PC-3 (cell line): Measurements from ENCODE around the gene ZNHIT1.

Source experiments
- EZH2 ChIP-seq: fragments of 300-600 bp; sonication (generic); IDR thresholded peaks from one replicate; pipeline ENCODE4 v1.6.1; 2017; ENCODE audit warnings: antibody characterized with exemption, mild to moderate bottlenecking, low read length; ENCODE audit not compliant: unreplicated experiment
- EZH2phosphoT487 ChIP-seq: fragments of 300-600 bp; sonication (generic); IDR thresholded peaks from 2 replicates; pipeline ENCODE4 v1.6.1; 2018; ENCODE audit warnings: mild to moderate bottlenecking, antibody characterized with exemption, low read length, borderline replicate concordance
- TF ChIP-seq, protein P1 (sequence below): fragments of 300-600 bp; sonication (generic); conservative IDR thresholded peaks from 2 replicates; pipeline ENCODE4 v1.5.1; 2017; ENCODE audit warnings: antibody characterized with exemption, low read depth, mild to moderate bottlenecking, low read length

DNA sequence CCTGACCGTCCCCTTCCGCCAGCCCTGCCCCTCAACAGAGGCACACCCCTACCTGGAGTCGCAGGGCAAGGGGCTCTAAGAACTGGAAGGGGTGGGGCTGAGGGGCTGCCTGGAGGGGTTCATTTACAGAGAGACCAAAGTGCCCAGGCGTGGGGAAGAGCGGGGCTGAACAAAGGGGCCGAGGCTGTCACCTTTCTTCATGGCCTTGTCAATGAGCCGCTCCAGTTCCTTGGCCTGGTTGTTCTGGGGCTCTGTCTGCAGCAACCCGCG, 21.9 kb downstream of the ZNHIT1 start:
- TF ChIP-seq, protein P1, sequence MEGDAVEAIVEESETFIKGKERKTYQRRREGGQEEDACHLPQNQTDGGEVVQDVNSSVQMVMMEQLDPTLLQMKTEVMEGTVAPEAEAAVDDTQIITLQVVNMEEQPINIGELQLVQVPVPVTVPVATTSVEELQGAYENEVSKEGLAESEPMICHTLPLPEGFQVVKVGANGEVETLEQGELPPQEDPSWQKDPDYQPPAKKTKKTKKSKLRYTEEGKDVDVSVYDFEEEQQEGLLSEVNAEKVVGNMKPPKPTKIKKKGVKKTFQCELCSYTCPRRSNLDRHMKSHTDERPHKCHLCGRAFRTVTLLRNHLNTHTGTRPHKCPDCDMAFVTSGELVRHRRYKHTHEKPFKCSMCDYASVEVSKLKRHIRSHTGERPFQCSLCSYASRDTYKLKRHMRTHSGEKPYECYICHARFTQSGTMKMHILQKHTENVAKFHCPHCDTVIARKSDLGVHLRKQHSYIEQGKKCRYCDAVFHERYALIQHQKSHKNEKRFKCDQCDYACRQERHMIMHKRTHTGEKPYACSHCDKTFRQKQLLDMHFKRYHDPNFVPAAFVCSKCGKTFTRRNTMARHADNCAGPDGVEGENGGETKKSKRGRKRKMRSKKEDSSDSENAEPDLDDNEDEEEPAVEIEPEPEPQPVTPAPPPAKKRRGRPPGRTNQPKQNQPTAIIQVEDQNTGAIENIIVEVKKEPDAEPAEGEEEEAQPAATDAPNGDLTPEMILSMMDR, result no peak
- TF ChIP-seq EZH2, result no peak
- no peak for TF ChIP-seq EZH2phosphoT487
